B cell (primary cell): ENCODE results near the gene PCBP2.

Source experiments
- CTCF ChIP-seq: fragments of 200-600 bp; IDR thresholded peaks from one replicate; pipeline ENCODE4 v1.8.0; 2022; ENCODE audit warnings: antibody characterized with exemption, mild to moderate bottlenecking
- EZH2 ChIP-seq: IDR thresholded peaks from 2 replicates; pipeline ENCODE4 v1.6.1; 2012; ENCODE audit warnings: borderline replicate concordance, low read depth, mild to moderate bottlenecking, moderate library complexity, low read length; ENCODE audit not compliant: insufficient read depth, poor library complexity, severe bottlenecking

GRCh38 chr12:53451661-53452158 is at the start of gene PCBP2:
- TF ChIP-seq CTCF (peak; percentile 84), EZH2 (no peak)
